H9 (cell line): Measurements from ENCODE around the gene CEBPZ. TPM values are rescaled to one million over a fixed set of nuclear protein-coding genes. Genes with fewer than 3 reads are reported as not detected.

Experiments
- DNase-seq: peaks from one replicate; pipeline ENCODE4 v3.0.0-alpha.2; 2017
- H2AFZ ChIP-seq: one replicate; pipeline ENCODE4 v1.6.1; 2013; ENCODE audit warnings: mild to moderate bottlenecking, low read length, control low read depth, moderate library complexity
- H2AK5ac ChIP-seq: 2 replicates; pipeline ENCODE4 v1.6.1; 2013; ENCODE audit warnings: low read length, control low read depth, mixed read lengths; ENCODE audit not compliant: insufficient read length
- H2BK120ac ChIP-seq: one replicate; pipeline ENCODE4 v1.6.1; 2013; ENCODE audit warnings: low read depth, mild to moderate bottlenecking, low read length, control low read depth, inconsistent platforms; ENCODE audit not compliant: poor library complexity, severe bottlenecking
- H2BK12ac ChIP-seq: 2 replicates; pipeline ENCODE4 v1.6.1; 2013; ENCODE audit warnings: low read length, control low read depth, mixed read lengths, low read depth; ENCODE audit not compliant: insufficient read length
- H2BK15ac ChIP-seq: 2 replicates; pipeline ENCODE4 v1.6.1; 2013; ENCODE audit warnings: low read depth, low read length, control low read depth
- H2BK20ac ChIP-seq: one replicate; pipeline ENCODE4 v1.6.1; 2013; ENCODE audit warnings: low read depth, mild to moderate bottlenecking, low read length, control low read depth, inconsistent platforms; ENCODE audit not compliant: poor library complexity, severe bottlenecking
- H2BK5ac ChIP-seq: 2 replicates; pipeline ENCODE4 v1.6.1; 2013; ENCODE audit warnings: low read length, control low read depth, mixed read lengths; ENCODE audit not compliant: insufficient read length
- H3K14ac ChIP-seq: 2 replicates; pipeline ENCODE4 v1.6.1; 2013; ENCODE audit warnings: low read length, control low read depth; ENCODE audit not compliant: insufficient read depth
- H3K18ac ChIP-seq: 2 replicates; pipeline ENCODE4 v1.6.1; 2013; ENCODE audit warnings: low read depth, mild to moderate bottlenecking, mixed read lengths, low read length, control low read depth; ENCODE audit not compliant: insufficient read length
- H3K23ac ChIP-seq: 2 replicates; pipeline ENCODE4 v1.6.1; 2013; ENCODE audit warnings: low read length, control low read depth, mixed read lengths, low read depth; ENCODE audit not compliant: insufficient read length
- H3K23me2 ChIP-seq: 2 replicates; pipeline ENCODE4 v1.6.1; 2013; ENCODE audit warnings: low read depth, mild to moderate bottlenecking, mixed read lengths, low read length, control low read depth; ENCODE audit not compliant: insufficient read length, poor library complexity, severe bottlenecking
- H3K27ac ChIP-seq: 2 replicates; pipeline ENCODE4 v1.5.1; 2013; ENCODE audit warnings: low read length, control low read depth, mixed read lengths, low read depth; ENCODE audit not compliant: insufficient read length
- H3K27me3 ChIP-seq: 2 replicates; pipeline ENCODE4 v1.6.1; 2013; ENCODE audit warnings: low read length, control low read depth, inconsistent platforms; ENCODE audit not compliant: insufficient read depth
- H3K4ac ChIP-seq: 2 replicates; pipeline ENCODE4 v1.6.1; 2013; ENCODE audit warnings: low read depth, mild to moderate bottlenecking, control low read depth, inconsistent platforms, low read length, moderate library complexity
- H3K4me1 ChIP-seq: 2 replicates; pipeline ENCODE4 v1.6.1; 2013; ENCODE audit warnings: low read length, control low read depth, inconsistent platforms; ENCODE audit not compliant: insufficient read depth
- H3K4me2 ChIP-seq: 2 replicates; pipeline ENCODE4 v1.6.1; 2013; ENCODE audit warnings: low read length, control low read depth, mixed read lengths; ENCODE audit not compliant: insufficient read length, insufficient read depth
- H3K56ac ChIP-seq: 2 replicates; pipeline ENCODE4 v1.6.1; 2013; ENCODE audit warnings: low read depth, mild to moderate bottlenecking, mixed read lengths, low read length, control low read depth; ENCODE audit not compliant: insufficient read length
- H3K79me1 ChIP-seq: 2 replicates; pipeline ENCODE4 v1.6.1; 2013; ENCODE audit warnings: low read depth, mild to moderate bottlenecking, moderate library complexity, low read length, control low read depth, inconsistent platforms; ENCODE audit not compliant: insufficient read depth, poor library complexity, severe bottlenecking
- H3K79me2 ChIP-seq: 2 replicates; pipeline ENCODE4 v1.6.1; 2013; ENCODE audit warnings: low read length, control low read depth, inconsistent platforms; ENCODE audit not compliant: insufficient read depth
- H3K9ac ChIP-seq: 2 replicates; pipeline ENCODE4 v1.6.1; 2013; ENCODE audit warnings: low read length, control low read depth, mixed read lengths; ENCODE audit not compliant: insufficient read length; ENCODE audit errors: extremely low read depth
- H3K9me3 ChIP-seq: one replicate; pipeline ENCODE4 v1.6.1; 2013; ENCODE audit warnings: low read depth, low read length, inconsistent platforms; ENCODE audit not compliant: control insufficient read depth
- H3T11ph ChIP-seq: one replicate; pipeline ENCODE4 v1.6.1; 2013; ENCODE audit warnings: mild to moderate bottlenecking, low read length, control low read depth, inconsistent platforms
- H4K20me1 ChIP-seq: one replicate; pipeline ENCODE4 v1.6.1; 2013; ENCODE audit not compliant: control insufficient read depth, insufficient read length, insufficient read depth
- H4K5ac ChIP-seq: 2 replicates; pipeline ENCODE4 v1.6.1; 2013; ENCODE audit warnings: low read depth, mild to moderate bottlenecking, mixed read lengths, low read length, control low read depth; ENCODE audit not compliant: insufficient read length
- H4K8ac ChIP-seq: replicated peaks from 2 replicates; pipeline ENCODE4 v1.6.1; 2013; ENCODE audit warnings: low read length, control low read depth, mixed read lengths, low read depth; ENCODE audit not compliant: insufficient read length
- H4K91ac ChIP-seq: 2 replicates; pipeline ENCODE4 v1.6.1; 2013; ENCODE audit warnings: low read depth, mild to moderate bottlenecking, moderate library complexity, mixed read lengths, low read length, control low read depth; ENCODE audit not compliant: insufficient read length
- H3K27ac Mint-ChIP-seq, 3 experiments: 2 replicates in 2 of 3; 3 replicates in 1 of 3; pipeline ENCODE4 v1.8.0; 2020 to 2021; ENCODE audit warnings: mixed read lengths in 3 of 3, mild to moderate bottlenecking in 1 of 3, moderate library complexity in 1 of 3
- H3K27me3 Mint-ChIP-seq: 2 replicates; pipeline ENCODE4 v1.8.0; 2021; ENCODE audit warnings: low read depth, mild to moderate bottlenecking, moderate library complexity, mixed read lengths
- H3K36me3 Mint-ChIP-seq, 3 experiments: 2 replicates in 2 of 3; 3 replicates in 1 of 3; pipeline ENCODE4 v1.8.0; 2020 to 2021; ENCODE audit warnings: low read depth in 3 of 3, mixed read lengths in 3 of 3; ENCODE audit not compliant: insufficient read depth in 1 of 3
- H3K4me1 Mint-ChIP-seq, 2 experiments: 2 replicates each; pipeline ENCODE4 v1.8.0; 2020; ENCODE audit warnings: mixed read lengths in 2 of 2
- H3K4me3 Mint-ChIP-seq, 2 experiments: 2 replicates in 1 of 2; 3 replicates in 1 of 2; pipeline ENCODE4 v1.8.0; 2020 to 2021; ENCODE audit warnings: mild to moderate bottlenecking in 2 of 2, mixed read lengths in 2 of 2, moderate library complexity in 1 of 2
- H3K9me3 Mint-ChIP-seq, 2 experiments: 2 replicates in 1 of 2; 3 replicates in 1 of 2; pipeline ENCODE4 v1.8.0; 2020; ENCODE audit warnings: mild to moderate bottlenecking in 2 of 2, mixed read lengths in 2 of 2, moderate library complexity in 1 of 2
- WGBS: extraction: QIAGEN DNeasy Blood & Tissue Kit; methylation state at CpG from one replicate; pipeline ENCODE4 v1.1.7; 2013; ENCODE audit warnings: missing lambda C conversion rate, low lambda C conversion rate, mixed read lengths; ENCODE audit not compliant: insufficient read length; ENCODE audit errors: extremely low coverage; 5-methylcytosine and 5-hydroxymethylcytosine counted together
- total RNA-seq: library from RNA; stranded (reverse); gene quantifications from 2 replicates; pipeline ENCODE4 v1.2.1, GENCODE V29; 2021
- TF ChIP-seq, protein P1 (sequence below): fragments of 200-600 bp; sonication (generic); conservative IDR thresholded peaks from 3 replicates; pipeline ENCODE4 v1.8.0; 2021; ENCODE audit warnings: antibody characterized with exemption, mild to moderate bottlenecking

The CEBPZ gene
- total RNA-seq, 1 experiment from 2014 or later: 281 TPM

DNA sequence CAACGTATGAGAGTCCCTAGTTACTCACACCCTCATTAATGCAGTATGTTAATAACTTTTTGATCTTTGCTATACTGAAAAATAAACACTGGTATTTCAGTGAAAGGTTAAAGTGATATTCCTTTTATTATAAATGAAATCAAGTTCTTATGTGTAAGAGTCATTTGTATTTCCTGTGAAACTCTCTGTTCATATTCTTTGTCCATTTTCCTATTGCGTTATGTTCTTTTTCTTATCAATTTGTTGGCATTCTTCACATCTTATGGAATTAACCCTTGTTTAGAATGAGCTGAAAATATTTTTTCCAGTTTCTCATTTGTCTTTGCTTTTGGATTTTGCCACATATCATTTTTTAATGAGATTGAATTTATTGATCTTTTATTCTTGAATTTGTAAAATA is 44.9 kb upstream of the CEBPZ start:
- Histone ChIP-seq H2BK15ac (no peak overlapping the region), H3K56ac (no peak overlapping the region), H3K23me2 (no peaks in the 10 kb centered on the region), H3K27ac (no peak overlapping the region), H3T11ph (no peak overlapping the region), H4K20me1 (no peaks in the 10 kb centered on the region), H3K14ac (no peak overlapping the region), H2BK12ac (no peak overlapping the region), H3K23ac (no peak overlapping the region), H2BK120ac (no peak overlapping the region), H3K4me1 (peaks cover 2% of the 10 kb centered on the region; the same call in 1 of the 2 replicates), H3K9ac (no peak overlapping the region), H2BK5ac (no peak overlapping the region), H4K8ac (no peak overlapping the region), H3K18ac (no peak overlapping the region), H3K79me1 (no peaks in the 10 kb centered on the region), H3K4me2 (no peak overlapping the region), H3K4ac (no peak overlapping the region), H3K79me2 (no peaks in the 10 kb centered on the region), H2BK20ac (no peak overlapping the region), H2AFZ (no peak overlapping the region), H4K91ac (no peak overlapping the region), H3K27me3 (no peaks in the 10 kb centered on the region), H4K5ac (no peak overlapping the region), H2AK5ac (no peak overlapping the region), H3K9me3 (no peaks in the 10 kb centered on the region)
- TF ChIP-seq, protein P1, sequence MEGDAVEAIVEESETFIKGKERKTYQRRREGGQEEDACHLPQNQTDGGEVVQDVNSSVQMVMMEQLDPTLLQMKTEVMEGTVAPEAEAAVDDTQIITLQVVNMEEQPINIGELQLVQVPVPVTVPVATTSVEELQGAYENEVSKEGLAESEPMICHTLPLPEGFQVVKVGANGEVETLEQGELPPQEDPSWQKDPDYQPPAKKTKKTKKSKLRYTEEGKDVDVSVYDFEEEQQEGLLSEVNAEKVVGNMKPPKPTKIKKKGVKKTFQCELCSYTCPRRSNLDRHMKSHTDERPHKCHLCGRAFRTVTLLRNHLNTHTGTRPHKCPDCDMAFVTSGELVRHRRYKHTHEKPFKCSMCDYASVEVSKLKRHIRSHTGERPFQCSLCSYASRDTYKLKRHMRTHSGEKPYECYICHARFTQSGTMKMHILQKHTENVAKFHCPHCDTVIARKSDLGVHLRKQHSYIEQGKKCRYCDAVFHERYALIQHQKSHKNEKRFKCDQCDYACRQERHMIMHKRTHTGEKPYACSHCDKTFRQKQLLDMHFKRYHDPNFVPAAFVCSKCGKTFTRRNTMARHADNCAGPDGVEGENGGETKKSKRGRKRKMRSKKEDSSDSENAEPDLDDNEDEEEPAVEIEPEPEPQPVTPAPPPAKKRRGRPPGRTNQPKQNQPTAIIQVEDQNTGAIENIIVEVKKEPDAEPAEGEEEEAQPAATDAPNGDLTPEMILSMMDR: no peak
- H3K27ac Mint-ChIP-seq: no peak overlapping the region
- no peak for DNase-seq
- no peak overlapping the region for H3K4me3 Mint-ChIP-seq
- peaks cover 11 to 53% (median 47%) of the 10 kb centered on the region in 3 experiments; a peak in 6 of 7 replicates for H3K36me3 Mint-ChIP-seq
- peaks cover 7 to 11% of the 10 kb centered on the region in 2 experiments for H3K4me1 Mint-ChIP-seq
- WGBS: no CpG with 5 or more reads among the region's 2 CpGs
- no peaks in the 10 kb centered on the region for H3K27me3 Mint-ChIP-seq
- H3K9me3 Mint-ChIP-seq: no peaks in the 10 kb centered on the region
